ENCODE measurements around the gene MTMR10. TPM values are rescaled to one million over a fixed set of nuclear protein-coding genes. Genes with fewer than 3 reads are reported as not detected.
A peak's percentile ranks its signal among the peaks of the same experiment; 100 is the strongest.

MTMR10 gene
- total and polyA plus RNA-seq, 2 donors (not counting 1 experiment from before 2014, with no cell fraction given), result 17.3 to 44.6 TPM

GRCh38 chr15:30923429-30923828 lies 68.0 kb downstream of the MTMR10 start:
- H4K20me1 ChIP-seq (ENCODE audit: control insufficient read depth, extremely low read depth, insufficient read depth, low read length), result no peaks in the 10 kb centered on the region
- H3K9me3 ChIP-seq (ENCODE audit: control insufficient read depth, insufficient read depth, low read depth, low read length), result no peaks in the 10 kb centered on the region
- TF ChIP-seq CTCF (conservative IDR thresholded peaks at IDR 0.05 in 1 of 2, IDR thresholded peaks at IDR 0.05 in 1 of 2; ENCODE audit: low read depth in 1 of 2, low read length in 2 of 2) (no peak), EZH2 (IDR thresholded peaks at IDR 0.05; ENCODE audit: low read length, missing control alignments) (no peak)
- H3K27ac ChIP-seq (ENCODE audit: insufficient read depth, low read length), result no peak overlapping the region
- H3K79me2 ChIP-seq (ENCODE audit: control insufficient read depth, insufficient read depth, low read length), result no peaks in the 10 kb centered on the region
- no peaks in the 10 kb centered on the region for H3K27me3 ChIP-seq (ENCODE audit: control insufficient read depth, insufficient read depth, low read length)
- peaks cover 8% of the 10 kb centered on the region for H3K4me1 ChIP-seq (ENCODE audit: control insufficient read depth, extremely low read depth, insufficient read depth, low read length)
- H3K4me3 ChIP-seq (replicated peaks in 1 of 4; ENCODE audit: control extremely low read depth in 1 of 4, insufficient read depth in 1 of 4, low read depth in 3 of 4, low read length in 4 of 4), result no peak overlapping the region
- no peak for DNase-seq (ENCODE audit: low read depth in 2 of 2)
- peaks cover 4% of the 10 kb centered on the region for H3K36me3 ChIP-seq (ENCODE audit: control insufficient read depth, insufficient read depth, low read length)
- no peak overlapping the region for H2AFZ ChIP-seq (ENCODE audit: low read length)
- no peak overlapping the region for H3K9ac ChIP-seq (ENCODE audit: insufficient read depth, low read length)
- H3K4me2 ChIP-seq (ENCODE audit: extremely low read depth, insufficient read depth, low read length), result no peak overlapping the region

- H3K79me2 ChIP-seq (ENCODE audit: control insufficient read depth, insufficient read depth, low read length), result no peaks in the 10 kb centered on the region
- no peak overlapping the region for H2AFZ ChIP-seq (ENCODE audit: low read length)
- H3K9me3 ChIP-seq (ENCODE audit: control insufficient read depth, insufficient read depth, low read depth, low read length), result no peaks in the 10 kb centered on the region
- H3K36me3 ChIP-seq (ENCODE audit: control insufficient read depth, insufficient read depth, low read length), result peaks cover 4% of the 10 kb centered on the region
- peak in 1 of 2 donors; percentile 93 for DNase-seq (ENCODE audit: low read depth in 2 of 2)
- H3K27me3 ChIP-seq (ENCODE audit: control insufficient read depth, insufficient read depth, low read length), result no peaks in the 10 kb centered on the region
- no peak overlapping the region for H3K4me3 ChIP-seq (replicated peaks in 1 of 4; ENCODE audit: control extremely low read depth in 1 of 4, insufficient read depth in 1 of 4, low read depth in 3 of 4, low read length in 4 of 4)
- no peak for TF ChIP-seq CTCF (conservative IDR thresholded peaks at IDR 0.05 in 1 of 2, IDR thresholded peaks at IDR 0.05 in 1 of 2; ENCODE audit: low read depth in 1 of 2, low read length in 2 of 2)
- no peak for TF ChIP-seq EZH2 (IDR thresholded peaks at IDR 0.05; ENCODE audit: low read length, missing control alignments)
- peaks cover 4% of the 10 kb centered on the region for H3K4me1 ChIP-seq (ENCODE audit: control insufficient read depth, extremely low read depth, insufficient read depth, low read length)
- H4K20me1 ChIP-seq (ENCODE audit: control insufficient read depth, extremely low read depth, insufficient read depth, low read length), result no peaks in the 10 kb centered on the region
- H3K9ac ChIP-seq (ENCODE audit: insufficient read depth, low read length), result no peak overlapping the region
- H3K27ac ChIP-seq (ENCODE audit: insufficient read depth, low read length), result no peak overlapping the region
- H3K4me2 ChIP-seq (ENCODE audit: extremely low read depth, insufficient read depth, low read length), result no peak overlapping the region
Measured at GRCh38 chr15:30922480-30923311, 68.7 kb downstream of the MTMR10 start.

- Histone ChIP-seq H3K4me2 (ENCODE audit: extremely low read depth, insufficient read depth, low read length) (no peak overlapping the region), H3K79me2 (ENCODE audit: control insufficient read depth, insufficient read depth, low read length) (no peaks in the 10 kb centered on the region), H3K4me3 (replicated peaks in 1 of 4; ENCODE audit: control extremely low read depth in 1 of 4, insufficient read depth in 1 of 4, low read depth in 3 of 4, low read length in 4 of 4) (no peak overlapping the region), H3K4me1 (ENCODE audit: control insufficient read depth, extremely low read depth, insufficient read depth, low read length) (peaks cover 3% of the 10 kb centered on the region), H2AFZ (ENCODE audit: low read length) (no peak overlapping the region), H3K27ac (ENCODE audit: insufficient read depth, low read length) (no peak overlapping the region), H3K9ac (ENCODE audit: insufficient read depth, low read length) (no peak overlapping the region), H3K27me3 (ENCODE audit: control insufficient read depth, insufficient read depth, low read length) (no peaks in the 10 kb centered on the region), H3K9me3 (ENCODE audit: control insufficient read depth, insufficient read depth, low read depth, low read length) (no peaks in the 10 kb centered on the region), H3K36me3 (ENCODE audit: control insufficient read depth, insufficient read depth, low read length) (peaks cover 6% of the 10 kb centered on the region), H4K20me1 (ENCODE audit: control insufficient read depth, extremely low read depth, insufficient read depth, low read length) (no peaks in the 10 kb centered on the region)
- TF ChIP-seq CTCF (conservative IDR thresholded peaks at IDR 0.05 in 1 of 2, IDR thresholded peaks at IDR 0.05 in 1 of 2; ENCODE audit: low read depth in 1 of 2, low read length in 2 of 2) (no peak), EZH2 (IDR thresholded peaks at IDR 0.05; ENCODE audit: low read length, missing control alignments) (no peak)
- DNase-seq (ENCODE audit: low read depth in 2 of 2), result peak in 1 of 2 donors; percentile 36
Measured at GRCh38 chr15:30921781-30922479, 69.5 kb downstream of the MTMR10 start.
